Upper lobe of right lung (tissue), 1 donor: ENCODE results near the gene RDH13. TPM values are rescaled to one million over a fixed set of nuclear protein-coding genes. Genes with fewer than 3 reads are reported as not detected.
A peak's percentile ranks its signal among the peaks of the same experiment; 100 is the strongest.
"Not testable (repeated sequence)": the region's sequence is repeated elsewhere in the genome, so short reads cannot be mapped to it uniquely, and the experiment has no call there.

Experiments
- ATAC-seq: fragments of 200-7000 bp; cut with Tn5 transposase; one replicate; pipeline ENCODE4 v1.9.1; 2020; ENCODE audit warnings: mild to moderate bottlenecking, moderate library complexity
- DNase-seq: peaks from one replicate; pipeline ENCODE4 v3.0.0-alpha.2; 2020
- H3K27ac ChIP-seq: fragments of 200-600 bp; one replicate; pipeline ENCODE4 v1.8.0; 2022
- H3K27me3 ChIP-seq: fragments of 200-600 bp; one replicate; pipeline ENCODE4 v1.8.0; 2022; ENCODE audit warnings: mild to moderate bottlenecking
- H3K36me3 ChIP-seq: fragments of 200-600 bp; one replicate; pipeline ENCODE4 v1.8.0; 2022
- H3K4me1 ChIP-seq: fragments of 200-600 bp; one replicate; pipeline ENCODE4 v1.8.0; 2022
- H3K4me3 ChIP-seq: fragments of 200-600 bp; one replicate; pipeline ENCODE4 v1.8.0; 2022; ENCODE audit warnings: mild to moderate bottlenecking
- H3K9me3 ChIP-seq: fragments of 200-600 bp; one replicate; pipeline ENCODE4 v1.8.0; 2022
- CTCF ChIP-seq: fragments of 200-600 bp; IDR thresholded peaks from one replicate; pipeline ENCODE4 v1.8.0; 2022; ENCODE audit warnings: antibody characterized with exemption
- intact Hi-C: fragments of 100-400 bp; cut with DNase I; formaldehyde crosslinking; loops from one replicate; pipeline ENCODE4 v1.11.0; 2022
- total RNA-seq: library from RNA; stranded (reverse); fragmentation: NEBNext Ultra II Directional; extraction: Animal tissue kit (Norgen Biotek cat#: 25700); gene quantifications from one replicate; pipeline ENCODE4 v1.2.1, GENCODE V29; 2021
- donor health status: DM: no; HTN: yes; CAD: no; lungs with severe emphysema.

Gene RDH13
- total RNA-seq, 1 donor from 2014 or later: 30.0 TPM

GRCh38 chr19:55034751-55035150 lies 28.2 kb downstream of the RDH13 start:
- Histone ChIP-seq H3K27me3 (no peaks in the 10 kb centered on the region), H3K27ac (no peak overlapping the region), H3K4me1 (no peaks in the 10 kb centered on the region), H3K4me3 (no peak overlapping the region), H3K9me3 (no peaks in the 10 kb centered on the region), H3K36me3 (no peaks in the 10 kb centered on the region)
- no peak for TF ChIP-seq CTCF
- intact Hi-C loops: no loop called here
- DNase-seq: peak; percentile 47
- no peak for ATAC-seq

GRCh38 chr19:55032976-55033643 lies 29.8 kb downstream of the RDH13 start:
- DNase-seq: peak; percentile 47
- H3K27ac ChIP-seq, intact Hi-C loops, ATAC-seq, H3K36me3 ChIP-seq, H3K9me3 ChIP-seq, H3K4me3 ChIP-seq, H3K27me3 ChIP-seq, H3K4me1 ChIP-seq: not testable (repeated sequence)

GRCh38 chr19:55032170-55032800 lies 30.7 kb downstream of the RDH13 start:
- H3K4me1 ChIP-seq: no peaks in the 10 kb centered on the region
- no peaks in the 10 kb centered on the region for H3K27me3 ChIP-seq
- ATAC-seq: peak; percentile 19

GRCh38 chr19:55031178-55031577 lies 31.8 kb downstream of the RDH13 start:
- DNase-seq: peak; percentile 27
- TF ChIP-seq CTCF: no peak
- Histone ChIP-seq H3K27ac (no peak overlapping the region), H3K4me3 (no peak overlapping the region), H3K4me1 (no peaks in the 10 kb centered on the region), H3K9me3 (no peaks in the 10 kb centered on the region), H3K27me3 (no peaks in the 10 kb centered on the region), H3K36me3 (no peaks in the 10 kb centered on the region)
- no peak for ATAC-seq
- intact Hi-C loops: no loop called here

More at GRCh38 chr19:55032170-55032800, 30.7 kb downstream of the RDH13 start:
- TF ChIP-seq CTCF: no peak
- Histone ChIP-seq H3K27ac (no peak overlapping the region), H3K36me3 (no peaks in the 10 kb centered on the region), H3K9me3 (no peaks in the 10 kb centered on the region), H3K4me3 (no peak overlapping the region)
- intact Hi-C loops: no loop called here
- DNase-seq: peak; percentile 55

- no peak overlapping the region for H3K27ac ChIP-seq
- intact Hi-C loops: no loop called here
- no peaks in the 10 kb centered on the region for H3K36me3 ChIP-seq
- ATAC-seq (no peak), DNase-seq (no peak)
- no peaks in the 10 kb centered on the region for H3K4me1 ChIP-seq
- no peak overlapping the region for H3K4me3 ChIP-seq
- H3K27me3 ChIP-seq: no peaks in the 10 kb centered on the region
- TF ChIP-seq CTCF: no peak
- no peaks in the 10 kb centered on the region for H3K9me3 ChIP-seq
These were observed 34.2 kb downstream of the RDH13 start for GRCh38 chr19:55028757-55029156.

- TF ChIP-seq CTCF: no peak
- no peak for DNase-seq
- H3K27me3 ChIP-seq: no peaks in the 10 kb centered on the region
- no peaks in the 10 kb centered on the region for H3K9me3 ChIP-seq
- no peak overlapping the region for H3K4me3 ChIP-seq
- no peaks in the 10 kb centered on the region for H3K4me1 ChIP-seq
- intact Hi-C loops: no loop called here
- ATAC-seq: peak; percentile 43
- H3K36me3 ChIP-seq: no peaks in the 10 kb centered on the region
- H3K27ac ChIP-seq: no peak overlapping the region
These were observed 35.2 kb downstream of the RDH13 start for GRCh38 chr19:55027472-55028337.

- H3K27me3 ChIP-seq, H3K9me3 ChIP-seq, H3K27ac ChIP-seq, H3K4me1 ChIP-seq, intact Hi-C loops, DNase-seq, ATAC-seq, H3K4me3 ChIP-seq, H3K36me3 ChIP-seq: not testable (repeated sequence)
These were observed 35.8 kb downstream of the RDH13 start for GRCh38 chr19:55027140-55027471.
